ENCODE results near the gene ALPL.

ALPL gene

GRCh38 chr1:21604208-21604957 is 95.2 kb downstream of the ALPL start:
- no peak for DNase-seq

GRCh38 chr1:21605012-21605715 is 95.9 kb downstream of the ALPL start:
- DNase-seq: no peak

GRCh38 chr1:21605964-21606705 is 96.9 kb downstream of the ALPL start:
- no peak for DNase-seq

- DNase-seq: no peak
Measured at GRCh38 chr1:21607549-21608529, 98.6 kb downstream of the ALPL start.

GRCh38 chr1:21608798-21609197 is 99.6 kb downstream of the ALPL start:
- no peak for DNase-seq

GRCh38 chr1:21610027-21610426 is 100.8 kb downstream of the ALPL start:
- no peak for DNase-seq

- no peak for DNase-seq
Measured at GRCh38 chr1:21610989-21611785, 102.0 kb downstream of the ALPL start.

- DNase-seq: no peak
Measured at GRCh38 chr1:21612057-21612456, 102.8 kb downstream of the ALPL start.

GRCh38 chr1:21613072-21613867 is 104.0 kb downstream of the ALPL start:
- no peak for DNase-seq

GRCh38 chr1:21614419-21615115 is 105.3 kb downstream of the ALPL start:
- DNase-seq: no peak

GRCh38 chr1:21616372-21616771 is 107.1 kb downstream of the ALPL start:
- DNase-seq: no peak

- DNase-seq: no peak
Measured at GRCh38 chr1:21617126-21617738, 108.0 kb downstream of the ALPL start.

GRCh38 chr1:21618059-21618458 is 108.8 kb downstream of the ALPL start:
- DNase-seq: no peak

GRCh38 chr1:21618561-21619374 is 109.5 kb downstream of the ALPL start:
- no peak for DNase-seq

GRCh38 chr1:21619375-21619947 is 110.2 kb downstream of the ALPL start:
- no peak for DNase-seq

- no peak for DNase-seq
Measured at GRCh38 chr1:21620011-21620410, 110.8 kb downstream of the ALPL start.

- DNase-seq: no peak
Measured at GRCh38 chr1:21620496-21620895, 111.3 kb downstream of the ALPL start.

- no peak for DNase-seq
Measured at GRCh38 chr1:21621051-21621450, 111.8 kb downstream of the ALPL start.
